ENCODE measurements around the gene CWF19L1.
A peak's percentile ranks its signal among the peaks of the same experiment; 100 is the strongest.

Gene CWF19L1

DNA sequence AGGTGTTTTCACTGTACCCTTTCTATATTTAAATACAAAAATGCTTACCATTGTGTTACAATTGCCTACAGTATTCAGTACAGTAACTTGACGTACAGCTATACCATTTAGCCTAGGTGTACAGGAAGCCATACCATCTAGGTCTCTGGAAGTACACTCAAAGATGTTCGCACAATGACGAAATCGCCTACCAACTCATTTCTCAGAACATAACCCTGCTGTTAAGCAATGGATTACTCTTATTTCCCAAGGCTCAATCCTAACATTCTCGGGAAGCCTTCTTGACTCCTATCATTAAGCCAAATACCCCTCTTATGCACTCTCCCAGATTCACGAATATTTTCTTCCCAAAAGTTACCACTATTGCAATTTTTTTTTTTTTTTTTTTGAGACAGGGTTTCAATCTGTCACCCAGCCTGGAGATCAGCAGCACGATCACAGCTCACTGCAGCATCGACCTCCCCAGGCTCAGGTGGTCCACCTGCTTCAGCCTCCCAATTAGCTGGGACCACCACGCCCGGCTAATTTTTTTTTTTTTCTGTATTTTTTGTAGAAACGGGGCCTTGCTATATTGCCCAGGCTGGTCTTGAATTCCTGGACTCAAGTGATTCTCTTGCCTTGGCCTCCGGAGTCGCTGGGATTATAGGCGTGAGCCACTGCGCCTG is 1.5 kb downstream of the CWF19L1 start:
- peak overlapping the region; percentile 100 for H3K4me3 ChIP-seq (ENCODE audit: low read length)
- no peak for DNase-seq (ENCODE audit: low read depth, low spot score)

DNA sequence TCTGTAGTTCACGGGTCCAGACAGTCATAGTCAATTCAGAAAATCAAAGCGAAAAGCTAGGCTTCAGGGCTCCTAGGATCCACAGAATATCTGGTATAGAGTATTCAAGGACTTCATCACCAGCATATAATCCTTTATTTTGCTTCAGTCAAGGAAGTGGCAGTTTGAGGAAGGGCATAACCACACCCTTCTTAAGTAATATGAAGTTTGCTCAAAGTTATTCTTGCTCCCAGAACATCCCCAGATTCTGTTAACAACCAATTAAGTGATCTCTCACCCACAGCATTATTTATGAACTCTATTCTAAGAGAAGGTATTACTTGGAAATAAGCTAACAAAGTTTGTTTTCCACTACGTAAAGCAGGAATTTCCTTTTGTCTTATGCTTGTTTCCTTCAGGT is 13.2 kb downstream of the CWF19L1 start:
- H3K4me3 ChIP-seq (ENCODE audit: low read length) = no peak overlapping the region
- no peak for DNase-seq (ENCODE audit: low read depth, low spot score)

DNA sequence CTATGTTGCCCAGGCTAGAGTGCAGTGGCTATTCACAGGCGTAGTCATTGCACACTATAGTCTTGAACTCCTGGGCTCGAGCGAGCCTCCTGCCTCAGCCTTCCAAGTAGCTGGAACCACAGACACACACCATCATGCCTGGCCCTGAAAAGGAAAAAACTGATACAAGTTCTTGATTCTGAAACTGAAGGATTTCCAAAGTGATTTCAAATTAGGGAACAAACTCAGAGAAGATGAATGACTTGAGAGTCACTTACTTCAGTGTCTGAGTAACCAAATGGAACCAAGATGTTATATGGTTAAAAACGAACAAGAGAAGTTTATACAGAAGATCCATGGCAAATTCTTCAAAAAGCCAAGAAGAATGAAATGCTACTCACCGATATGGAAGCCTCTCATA is 14.4 kb downstream of the CWF19L1 start:
- no peak for DNase-seq (ENCODE audit: low read depth, low spot score)

DNA sequence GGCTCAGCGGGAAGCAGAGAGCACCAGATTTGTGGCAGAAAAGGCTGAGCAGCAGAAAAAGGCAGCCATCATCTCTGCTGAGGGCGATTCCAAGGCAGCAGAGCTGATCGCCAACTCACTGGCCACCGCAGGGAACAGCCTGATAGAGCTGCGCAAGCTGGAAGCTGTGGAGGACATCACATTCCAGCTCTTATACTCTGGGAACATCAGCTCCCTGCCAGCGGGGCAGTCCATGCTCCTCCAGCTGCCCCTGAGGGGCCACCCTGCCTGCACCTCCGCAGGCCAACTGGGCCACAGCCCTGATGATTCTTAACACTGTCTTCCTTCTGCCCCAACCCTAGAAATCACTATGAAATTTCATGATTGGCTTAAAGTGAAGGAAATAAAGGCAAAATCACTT is 18.6 kb downstream of the CWF19L1 start:
- DNase-seq (ENCODE audit: low read depth, low spot score) = no peak

More for the DNA sequence above, 14.4 kb downstream of the CWF19L1 start:
- no peak overlapping the region for H3K4me3 ChIP-seq (ENCODE audit: low read length)

DNA sequence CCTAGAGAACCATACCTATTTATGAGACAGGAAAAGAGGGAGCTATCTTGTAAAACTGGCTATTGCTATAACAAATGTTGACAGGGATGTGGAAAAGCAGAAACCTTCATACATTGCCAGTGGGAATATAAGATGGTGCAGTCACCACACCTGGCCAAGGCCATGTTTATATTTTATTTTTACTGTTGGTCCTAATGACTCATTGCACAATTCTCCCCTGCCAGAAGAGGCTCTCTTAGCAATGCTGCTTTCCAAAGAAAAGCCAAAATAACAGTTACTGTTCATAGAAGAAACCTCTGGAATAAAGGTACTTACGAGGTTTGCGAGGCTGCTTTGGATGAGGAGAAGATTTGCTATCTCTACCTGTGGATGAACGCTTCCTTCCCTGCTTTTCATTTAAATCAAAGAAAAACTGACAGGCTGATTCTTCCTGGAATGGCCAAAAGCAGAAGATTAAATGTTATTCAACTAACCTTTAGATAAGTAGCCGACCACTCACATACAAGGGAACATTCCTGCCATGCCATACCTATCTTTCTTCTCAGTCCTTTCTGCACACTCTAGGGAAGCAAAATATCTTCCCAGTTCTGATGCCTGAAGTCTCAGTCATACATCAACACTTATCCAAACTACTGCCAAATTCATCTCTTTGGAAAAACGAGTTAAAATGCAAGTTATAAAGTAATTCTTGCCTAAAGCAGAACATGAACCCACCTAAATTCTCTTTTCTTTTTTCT is 21.8 kb downstream of the CWF19L1 start:
- no peak for DNase-seq (ENCODE audit: low read depth, low spot score)
- H3K4me3 ChIP-seq (ENCODE audit: low read length) = no peak overlapping the region

More for the DNA sequence above, 18.6 kb downstream of the CWF19L1 start:
- no peak overlapping the region for H3K4me3 ChIP-seq (ENCODE audit: low read length)

DNA sequence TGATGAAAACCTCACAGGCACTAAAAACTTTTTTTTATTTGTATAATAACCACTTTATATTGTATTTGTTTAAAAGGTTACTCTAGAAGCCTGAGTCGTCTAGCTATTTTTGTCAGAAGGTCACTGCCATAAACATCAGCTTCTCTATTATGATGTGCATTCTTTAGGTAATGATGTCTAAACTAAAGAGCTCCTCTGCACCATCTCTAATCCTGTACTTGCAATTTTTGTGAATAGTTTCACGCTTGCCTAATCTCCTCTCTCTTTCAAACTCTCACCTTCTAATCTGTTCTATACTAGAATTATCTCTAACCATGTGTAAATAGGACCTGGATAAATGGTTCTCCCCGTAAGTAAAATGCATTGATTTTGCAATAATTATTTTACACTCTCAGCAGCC is 27.6 kb downstream of the CWF19L1 start:
- H3K4me3 ChIP-seq (ENCODE audit: low read length) = no peak overlapping the region
- no peak for DNase-seq (ENCODE audit: low read depth, low spot score)

DNA sequence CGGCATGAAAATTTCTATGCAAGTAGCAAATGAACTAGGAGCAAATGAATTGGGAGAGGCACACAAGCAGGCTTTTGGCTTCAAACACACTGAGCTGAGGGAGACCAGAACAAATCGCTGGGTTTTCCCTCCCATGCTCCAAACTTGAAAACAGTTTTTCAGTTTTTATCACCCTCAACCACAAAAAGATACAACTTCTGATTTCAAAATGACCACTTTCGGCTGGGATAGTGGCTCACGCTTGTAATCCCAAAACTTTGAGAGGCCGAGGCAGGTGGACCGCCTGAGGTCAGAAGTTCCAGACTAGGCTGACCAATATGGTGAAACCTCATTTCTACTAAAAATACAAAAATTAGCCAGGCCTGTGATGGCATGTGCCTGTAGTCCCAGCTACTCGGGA is 29.0 kb downstream of the CWF19L1 start:
- DNase-seq (ENCODE audit: low read depth, low spot score) = no peak
- no peak overlapping the region for H3K4me3 ChIP-seq (ENCODE audit: low read length)

DNA sequence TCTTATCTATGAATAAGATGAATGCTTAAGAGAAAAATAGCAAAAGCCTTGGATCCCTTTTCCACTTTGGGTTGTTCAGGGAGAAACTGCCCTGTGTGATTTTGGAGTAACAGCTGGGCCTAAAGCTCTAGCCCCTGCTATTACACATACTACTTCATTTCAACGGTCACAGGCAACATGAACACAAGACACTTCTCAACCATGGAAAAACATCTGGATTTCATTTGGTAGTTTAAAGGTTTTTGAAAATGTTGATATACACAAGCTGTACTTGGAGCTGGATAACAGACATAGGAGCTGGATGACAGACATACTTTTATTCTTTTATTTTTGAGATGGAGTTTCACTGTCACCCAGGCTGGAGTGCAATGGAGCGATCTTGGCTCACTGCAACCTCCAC is 35.3 kb downstream of the CWF19L1 start:
- no peak for DNase-seq (ENCODE audit: low read depth, low spot score)
- no peak overlapping the region for H3K4me3 ChIP-seq (ENCODE audit: low read length)

DNA sequence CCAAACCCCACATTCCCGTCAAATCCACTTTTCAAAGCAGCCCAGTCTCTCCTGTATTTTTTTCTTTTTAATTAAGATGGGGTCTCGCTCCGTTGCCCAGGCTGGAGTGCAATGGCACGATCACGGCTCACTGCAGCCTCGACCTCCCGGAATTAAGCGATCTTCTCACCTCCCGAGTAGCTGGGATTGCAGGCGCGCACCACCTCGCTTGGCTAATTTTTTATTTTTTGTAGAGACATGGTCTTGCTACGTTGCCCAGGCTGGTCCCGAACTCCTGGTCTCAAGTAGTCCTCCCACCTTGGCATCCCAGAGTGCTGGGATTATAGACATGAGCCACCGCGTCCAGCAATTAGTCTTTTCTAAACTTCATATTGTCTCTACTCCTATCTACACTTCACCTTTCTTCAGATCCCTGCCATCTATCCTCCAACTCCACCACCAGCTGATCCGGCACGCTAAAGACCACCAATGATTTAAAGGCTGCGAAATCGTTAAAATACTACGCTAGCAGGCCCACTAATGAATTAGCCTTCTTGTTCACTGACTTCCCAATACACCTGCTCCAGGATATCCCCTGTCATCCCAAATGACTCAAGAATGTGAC is 37.5 kb downstream of the CWF19L1 start:
- no peak for DNase-seq (ENCODE audit: low read depth, low spot score)
- H3K4me3 ChIP-seq (ENCODE audit: low read length) = peak overlapping the region; percentile 83

DNA sequence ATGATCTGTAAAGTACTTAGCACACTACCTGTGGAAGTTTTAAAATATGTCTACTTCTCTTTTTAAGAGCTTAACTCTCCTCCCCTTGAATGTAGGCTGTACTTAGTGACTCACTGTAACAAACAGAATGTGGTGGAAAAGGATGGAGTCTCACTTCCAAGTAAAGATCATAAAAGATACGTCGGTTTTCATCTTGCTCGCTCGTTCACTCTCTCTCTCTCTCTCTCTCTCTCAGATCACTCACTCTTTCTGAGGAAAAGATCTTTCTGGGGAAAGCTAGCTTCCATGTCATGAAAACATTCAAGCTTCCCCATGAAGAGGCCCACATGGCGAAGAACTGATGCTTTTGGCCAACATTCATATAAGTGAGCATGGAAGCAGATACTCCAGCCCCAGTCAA is 43.6 kb downstream of the CWF19L1 start:
- no peak for DNase-seq (ENCODE audit: low read depth, low spot score)
- H3K4me3 ChIP-seq (ENCODE audit: low read length) = no peak overlapping the region

DNA sequence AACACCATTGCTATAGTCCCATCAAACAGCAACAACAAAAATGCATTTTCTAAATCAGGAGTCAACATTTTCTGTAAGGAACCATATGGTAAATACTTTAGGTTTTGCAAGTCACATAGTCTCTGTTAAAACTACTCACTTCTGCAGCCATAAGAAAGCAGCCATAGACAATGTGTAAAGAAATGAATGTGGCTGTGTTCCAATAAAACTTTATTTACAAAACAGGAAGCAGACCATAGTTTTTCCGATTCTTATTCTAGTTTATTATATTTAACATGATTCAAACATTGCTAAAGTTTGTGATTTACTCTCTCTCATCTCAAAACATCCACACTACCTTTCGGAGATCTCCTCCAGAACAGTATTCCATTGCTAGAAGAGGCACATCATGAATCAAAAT is 44.9 kb downstream of the CWF19L1 start:
- no peak for DNase-seq (ENCODE audit: low read depth, low spot score)

DNA sequence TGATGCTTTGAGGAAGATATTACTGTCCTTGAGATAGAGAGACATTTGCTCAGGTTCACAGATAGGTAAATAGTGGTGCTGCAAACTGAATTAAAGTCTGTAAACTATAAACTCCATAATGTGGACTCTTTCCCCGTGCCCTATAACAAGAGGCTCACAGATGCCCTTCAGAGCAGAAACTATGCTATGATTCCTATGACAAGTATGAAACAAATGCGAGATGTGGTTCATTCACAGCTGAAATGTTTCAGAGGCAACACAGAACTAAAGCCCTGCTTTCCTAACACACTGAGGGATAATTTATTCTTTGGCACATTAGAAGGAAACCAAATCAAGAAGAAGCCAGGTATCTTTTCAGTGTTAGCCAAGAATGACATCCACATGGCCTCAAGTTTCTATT is 51.4 kb downstream of the CWF19L1 start:
- no peak for DNase-seq (ENCODE audit: low read depth, low spot score)
- H3K4me3 ChIP-seq (ENCODE audit: low read length) = no peak overlapping the region

More for the DNA sequence above, 44.9 kb downstream of the CWF19L1 start:
- H3K4me3 ChIP-seq (ENCODE audit: low read length) = no peak overlapping the region

DNA sequence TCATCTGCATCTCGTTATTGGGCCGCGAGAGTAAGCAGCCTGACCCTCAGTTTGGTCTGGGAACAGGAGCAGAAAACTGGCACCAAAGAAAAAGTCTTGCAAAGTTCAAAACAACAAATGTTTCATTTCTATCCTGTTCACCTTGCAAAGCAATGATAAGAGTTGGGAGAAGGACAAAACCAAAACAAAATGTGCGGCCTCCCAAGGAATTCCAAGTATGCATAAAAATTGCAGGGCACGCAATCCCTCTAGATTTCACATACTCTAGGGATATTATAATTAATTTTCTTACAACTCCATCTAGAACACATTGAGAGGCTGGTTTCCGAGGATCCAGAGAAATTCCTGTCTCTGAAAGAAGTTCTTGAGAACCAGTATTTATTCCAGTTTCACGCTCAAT is 58.1 kb downstream of the CWF19L1 start:
- no peak for DNase-seq (ENCODE audit: low read depth, low spot score)
- no peak overlapping the region for H3K4me3 ChIP-seq (ENCODE audit: low read length)

DNA sequence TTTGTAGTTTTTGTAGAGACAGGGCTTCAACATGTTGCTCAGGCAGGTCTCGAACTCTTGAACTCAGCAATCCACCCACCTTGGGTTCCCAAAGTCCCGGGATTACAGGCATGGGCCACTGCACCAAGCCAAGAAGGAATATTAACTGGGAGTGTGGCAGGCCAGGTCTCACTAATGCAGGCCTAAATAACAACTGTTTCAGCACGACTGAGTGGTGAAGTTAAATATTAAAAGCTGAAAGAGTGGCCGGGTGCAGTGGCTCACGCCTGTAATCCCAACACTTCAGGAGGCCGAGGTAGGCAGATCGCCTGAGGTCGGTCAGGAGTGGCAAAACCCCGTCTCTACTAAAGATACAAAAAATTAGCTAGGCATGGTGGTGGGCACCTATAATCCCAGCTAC is 59.2 kb downstream of the CWF19L1 start:
- no peak for DNase-seq (ENCODE audit: low read depth, low spot score)
- H3K4me3 ChIP-seq (ENCODE audit: low read length) = no peak overlapping the region

DNA sequence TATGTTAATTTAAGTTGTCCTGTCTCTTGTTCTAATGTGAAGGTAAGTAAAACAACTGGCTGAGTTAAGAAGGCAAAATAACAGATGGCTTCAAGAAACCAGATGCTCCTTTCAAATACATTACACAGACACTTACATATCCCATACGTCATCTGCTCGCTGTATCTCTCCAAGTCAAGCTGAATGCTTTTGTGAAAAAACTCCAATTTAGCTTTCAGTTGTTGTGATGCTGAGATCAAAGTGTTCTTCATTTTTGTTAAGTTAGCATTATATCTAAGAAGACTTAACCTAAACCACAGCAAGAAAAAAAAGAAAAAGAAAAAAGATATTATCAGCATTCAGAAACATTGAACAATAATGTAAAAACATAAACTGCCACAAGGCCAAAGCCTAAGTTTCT is 63.1 kb downstream of the CWF19L1 start:
- H3K4me3 ChIP-seq (ENCODE audit: low read length) = no peak overlapping the region
- no peak for DNase-seq (ENCODE audit: low read depth, low spot score)

DNA sequence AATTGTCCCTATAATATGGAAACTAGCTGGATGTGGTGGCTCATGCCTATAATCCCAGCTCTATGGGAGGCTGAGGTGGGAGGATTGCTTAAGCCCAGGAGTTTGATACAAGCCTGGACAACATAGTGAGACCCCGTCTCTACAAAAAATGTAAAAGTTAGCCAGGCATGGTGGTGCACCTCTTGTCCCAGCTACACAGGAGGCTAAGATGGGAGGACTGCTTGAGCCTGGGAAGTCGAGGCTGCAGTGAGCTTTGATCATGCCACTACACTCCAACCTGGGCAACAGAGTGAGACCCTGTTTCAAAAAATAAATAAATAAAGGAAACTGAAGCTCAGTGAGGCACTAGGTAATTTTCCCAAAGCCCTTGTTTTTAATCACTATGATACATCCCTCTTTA is 65.9 kb downstream of the CWF19L1 start:
- H3K4me3 ChIP-seq (ENCODE audit: low read length) = no peak overlapping the region
- DNase-seq (ENCODE audit: low read depth, low spot score) = no peak

DNA sequence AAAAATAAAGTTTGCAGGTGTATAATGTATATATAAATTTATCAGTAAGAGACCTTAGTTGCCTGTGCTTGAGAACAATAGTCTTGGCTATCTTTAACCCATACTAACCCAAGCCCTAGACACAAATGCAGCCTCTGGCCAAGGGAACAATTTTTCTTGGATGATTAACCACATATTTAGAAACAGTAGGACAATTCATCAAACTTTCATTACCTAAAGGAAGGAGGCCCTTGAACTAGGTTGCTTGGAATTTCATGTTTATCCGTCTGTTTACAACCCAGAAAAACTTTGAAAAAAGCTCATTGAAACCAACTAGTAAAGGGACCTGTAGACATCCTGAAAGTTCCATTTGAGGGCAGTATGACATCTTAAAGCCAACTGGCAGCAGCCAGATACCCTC is 72.7 kb downstream of the CWF19L1 start:
- no peak for DNase-seq (ENCODE audit: low read depth, low spot score)
- no peak overlapping the region for H3K4me3 ChIP-seq (ENCODE audit: low read length)

DNA sequence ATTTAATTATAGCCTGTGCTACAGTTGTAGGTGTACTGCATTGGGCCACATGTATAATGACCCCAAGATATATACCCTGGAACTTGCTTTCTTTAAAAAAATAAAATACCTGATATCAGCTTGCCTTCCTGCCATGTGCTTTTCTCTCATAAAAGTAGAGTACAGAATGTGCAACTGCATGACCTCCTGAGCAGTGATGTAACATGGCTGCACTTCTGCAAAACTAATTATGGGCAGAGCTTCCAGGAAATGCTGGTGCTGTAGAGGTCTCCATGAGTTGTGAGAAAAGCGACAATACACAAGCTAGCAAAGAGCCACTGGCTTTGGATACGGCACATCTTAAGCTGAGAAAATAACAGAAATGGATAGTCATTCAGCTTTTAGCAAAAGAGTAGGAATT is 75.1 kb downstream of the CWF19L1 start:
- no peak for DNase-seq (ENCODE audit: low read depth, low spot score)
- H3K4me3 ChIP-seq (ENCODE audit: low read length) = no peak overlapping the region

DNA sequence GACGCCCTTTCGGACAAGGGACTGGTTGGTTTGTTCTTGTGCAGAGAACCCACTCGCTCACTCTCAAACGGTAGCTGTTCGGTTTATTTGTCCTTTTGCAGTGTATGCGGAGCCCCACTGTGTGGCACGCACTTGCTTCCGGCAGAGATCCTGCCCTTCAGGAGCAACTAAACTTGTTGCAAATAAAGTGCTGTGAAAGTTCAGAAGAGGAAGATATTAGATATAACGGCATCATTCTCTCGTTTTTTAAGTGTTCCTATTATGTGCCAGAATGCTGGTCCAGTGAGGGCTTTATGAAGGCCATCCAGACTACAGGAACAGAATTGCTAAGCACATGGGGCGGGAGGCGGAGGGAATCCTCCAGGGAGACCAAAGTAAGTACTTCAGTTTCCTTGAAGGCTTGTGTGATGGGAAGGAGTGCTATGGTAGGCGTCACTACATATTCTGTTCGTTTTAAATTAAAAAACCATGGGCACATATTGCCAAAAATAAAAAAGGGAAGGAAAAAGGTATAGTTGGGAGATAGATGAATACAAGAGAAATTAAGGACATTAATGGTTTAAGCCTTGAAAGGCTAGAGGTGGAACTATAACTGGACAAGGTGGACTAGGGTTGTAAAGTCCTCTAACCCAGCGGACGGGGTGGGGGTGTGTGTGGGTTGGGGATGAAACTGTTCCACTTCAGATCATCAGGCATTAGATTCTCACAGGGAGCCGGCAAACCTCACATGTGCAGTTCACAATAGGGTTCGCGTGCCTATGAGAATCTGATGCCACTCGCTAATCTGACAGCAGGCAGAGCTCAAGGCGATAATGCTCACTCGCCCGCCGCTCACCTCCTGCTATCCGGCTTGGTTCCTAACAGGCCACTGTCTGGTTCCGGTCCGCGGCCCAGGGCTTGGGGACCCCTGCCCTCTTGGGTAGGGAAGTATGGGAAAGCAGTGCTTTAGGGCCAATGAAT is 80.9 kb downstream of the CWF19L1 start:
- H3K4me3 ChIP-seq (ENCODE audit: low read length) = peak overlapping the region; percentile 98
- peak; percentile 8 for DNase-seq (ENCODE audit: low read depth, low spot score)
